Mesothelial cell of epicardium (in vitro differentiated cells): ENCODE data around the gene BRI3. TPM values are rescaled to one million over a fixed set of nuclear protein-coding genes. Genes with fewer than 3 reads are reported as not detected.

Experiments
- DNase-seq, 2 experiments: peaks; one replicate each; pipeline ENCODE4 v3.0.0; 2021; ENCODE audit warnings: low spot score in 2 of 2; ENCODE audit not compliant: unreplicated experiment in 2 of 2
- H3K27ac Mint-ChIP-seq: 2 replicates; pipeline ENCODE4 v1.8.0; 2021; ENCODE audit warnings: mixed read lengths
- H3K27me3 Mint-ChIP-seq: 2 replicates; pipeline ENCODE4 v1.8.0; 2021; ENCODE audit warnings: low read depth, mixed read lengths
- H3K36me3 Mint-ChIP-seq: 2 replicates; pipeline ENCODE4 v1.8.0; 2021; ENCODE audit warnings: mixed read lengths
- H3K4me1 Mint-ChIP-seq: 2 replicates; pipeline ENCODE4 v1.8.0; 2021; ENCODE audit warnings: mixed read lengths
- H3K4me3 Mint-ChIP-seq: 2 replicates; pipeline ENCODE4 v1.8.0; 2021; ENCODE audit warnings: mild to moderate bottlenecking, moderate library complexity, mixed read lengths
- H3K9me3 Mint-ChIP-seq: 2 replicates; pipeline ENCODE4 v1.8.0; 2021; ENCODE audit warnings: mixed read lengths
- total RNA-seq: library from RNA; stranded (reverse); gene quantifications from 3 replicates; pipeline ENCODE4 v1.2.1, GENCODE V29; 2021
- TF ChIP-seq, protein P1 (sequence below): fragments of 200-600 bp; sonication (generic); IDR thresholded peaks from one replicate; pipeline ENCODE4 v1.5.0; 2021; ENCODE audit warnings: antibody characterized with exemption; ENCODE audit not compliant: unreplicated experiment

BRI3 gene
- total RNA-seq, 1 donor from 2014 or later = 113 TPM

DNA sequence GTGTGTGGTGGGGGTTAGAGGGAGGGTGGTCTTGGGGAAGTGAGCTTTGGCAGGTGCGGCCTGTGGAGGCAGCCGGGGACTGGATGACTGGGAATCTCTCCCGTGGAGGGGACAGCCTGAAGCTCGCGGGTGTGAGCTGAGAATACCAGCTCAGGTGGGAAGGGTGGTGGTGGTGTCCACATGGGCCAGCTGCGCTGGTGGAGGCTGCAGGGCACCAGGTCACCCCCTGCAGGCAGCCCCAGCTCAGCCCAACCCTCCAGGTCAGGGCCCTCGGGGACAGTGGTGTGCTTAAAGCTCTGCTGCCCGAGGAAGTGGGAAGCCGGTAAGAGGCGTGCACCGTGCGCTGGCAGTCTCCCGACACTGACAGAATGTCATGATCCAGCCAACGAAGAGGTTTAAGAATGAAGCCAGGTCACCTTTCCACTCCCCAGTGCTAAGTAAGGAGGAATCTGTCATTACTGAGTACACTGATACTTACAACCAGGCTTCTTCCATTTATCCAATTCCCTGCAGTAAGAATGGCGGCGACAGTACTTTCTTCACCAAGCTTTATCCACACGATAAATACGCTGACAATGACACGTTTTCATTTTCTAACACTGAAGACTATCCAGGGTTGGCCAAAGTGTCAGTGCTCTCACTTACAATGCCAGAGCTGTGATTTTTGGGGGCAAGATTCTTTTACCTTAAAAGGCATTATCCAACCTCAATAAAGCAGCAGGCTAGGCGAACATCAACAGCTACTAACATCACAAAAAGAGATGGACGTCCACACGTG lies 20.4 kb downstream of the BRI3 start:
- H3K27me3 Mint-ChIP-seq = no peaks in the 10 kb centered on the region
- H3K27ac Mint-ChIP-seq = no peak overlapping the region

GRCh38 chr7:98303176-98303865 lies 21.8 kb downstream of the BRI3 start:
- Mint-ChIP-seq H3K36me3 (peaks cover 26% of the 10 kb centered on the region), H3K4me3 (no peak overlapping the region), H3K27ac (peak overlapping the region; percentile 11), H3K9me3 (no peaks in the 10 kb centered on the region), H3K27me3 (no peaks in the 10 kb centered on the region), H3K4me1 (peaks cover 16% of the 10 kb centered on the region)
- TF ChIP-seq, protein P1, sequence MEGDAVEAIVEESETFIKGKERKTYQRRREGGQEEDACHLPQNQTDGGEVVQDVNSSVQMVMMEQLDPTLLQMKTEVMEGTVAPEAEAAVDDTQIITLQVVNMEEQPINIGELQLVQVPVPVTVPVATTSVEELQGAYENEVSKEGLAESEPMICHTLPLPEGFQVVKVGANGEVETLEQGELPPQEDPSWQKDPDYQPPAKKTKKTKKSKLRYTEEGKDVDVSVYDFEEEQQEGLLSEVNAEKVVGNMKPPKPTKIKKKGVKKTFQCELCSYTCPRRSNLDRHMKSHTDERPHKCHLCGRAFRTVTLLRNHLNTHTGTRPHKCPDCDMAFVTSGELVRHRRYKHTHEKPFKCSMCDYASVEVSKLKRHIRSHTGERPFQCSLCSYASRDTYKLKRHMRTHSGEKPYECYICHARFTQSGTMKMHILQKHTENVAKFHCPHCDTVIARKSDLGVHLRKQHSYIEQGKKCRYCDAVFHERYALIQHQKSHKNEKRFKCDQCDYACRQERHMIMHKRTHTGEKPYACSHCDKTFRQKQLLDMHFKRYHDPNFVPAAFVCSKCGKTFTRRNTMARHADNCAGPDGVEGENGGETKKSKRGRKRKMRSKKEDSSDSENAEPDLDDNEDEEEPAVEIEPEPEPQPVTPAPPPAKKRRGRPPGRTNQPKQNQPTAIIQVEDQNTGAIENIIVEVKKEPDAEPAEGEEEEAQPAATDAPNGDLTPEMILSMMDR = no peak
- no peak for DNase-seq

More for the DNA sequence above, 20.4 kb downstream of the BRI3 start:
- no peaks in the 10 kb centered on the region for H3K9me3 Mint-ChIP-seq
- DNase-seq = no peak
- TF ChIP-seq, protein P1 = no peak
- peaks cover 16% of the 10 kb centered on the region for H3K4me1 Mint-ChIP-seq
- H3K36me3 Mint-ChIP-seq = peaks cover 19% of the 10 kb centered on the region
- no peak overlapping the region for H3K4me3 Mint-ChIP-seq

- Mint-ChIP-seq H3K9me3 (no peaks in the 10 kb centered on the region), H3K27me3 (no peaks in the 10 kb centered on the region), H3K4me1 (peaks cover 16% of the 10 kb centered on the region), H3K36me3 (peaks cover 30% of the 10 kb centered on the region), H3K4me3 (no peak overlapping the region), H3K27ac (peak overlapping the region; percentile 11)
- no peak for DNase-seq
- TF ChIP-seq, protein P1 = no peak
Measured at GRCh38 chr7:98303906-98304305, 22.4 kb downstream of the BRI3 start.

DNA sequence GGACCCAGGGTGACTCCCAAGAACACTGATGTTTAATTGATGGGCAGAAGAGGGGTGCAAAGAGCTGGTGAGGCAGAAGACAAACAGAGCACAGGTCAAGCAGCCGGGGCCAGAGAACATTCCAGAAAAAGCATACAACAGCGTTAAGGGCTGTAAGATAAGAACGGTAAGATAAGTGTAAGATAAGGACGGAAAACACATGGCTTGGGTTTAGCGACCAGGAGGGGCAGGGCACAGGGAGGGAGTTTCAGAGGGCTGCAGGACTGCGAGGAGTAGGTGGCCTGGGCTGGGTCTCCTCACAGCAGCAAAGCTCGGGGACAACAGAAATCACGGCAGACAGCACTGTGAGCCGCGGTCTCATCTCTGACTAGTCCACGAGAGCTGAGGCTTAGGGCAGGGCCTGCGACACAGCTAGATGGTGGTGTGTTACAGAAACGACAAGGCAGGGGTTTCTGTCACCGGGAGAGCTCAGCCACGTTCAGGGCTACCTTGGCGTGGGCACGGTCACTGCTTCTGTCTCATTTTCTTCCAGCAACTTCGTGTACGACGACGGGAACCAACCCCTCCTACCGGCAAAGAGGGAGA lies 24.6 kb downstream of the BRI3 start:
- TF ChIP-seq, protein P1 = no peak
- Mint-ChIP-seq H3K36me3 (peaks cover 24% of the 10 kb centered on the region), H3K27me3 (no peaks in the 10 kb centered on the region), H3K4me3 (no peak overlapping the region), H3K4me1 (peaks cover 16% of the 10 kb centered on the region), H3K27ac (no peak overlapping the region), H3K9me3 (no peaks in the 10 kb centered on the region)
- DNase-seq = no peak

DNA sequence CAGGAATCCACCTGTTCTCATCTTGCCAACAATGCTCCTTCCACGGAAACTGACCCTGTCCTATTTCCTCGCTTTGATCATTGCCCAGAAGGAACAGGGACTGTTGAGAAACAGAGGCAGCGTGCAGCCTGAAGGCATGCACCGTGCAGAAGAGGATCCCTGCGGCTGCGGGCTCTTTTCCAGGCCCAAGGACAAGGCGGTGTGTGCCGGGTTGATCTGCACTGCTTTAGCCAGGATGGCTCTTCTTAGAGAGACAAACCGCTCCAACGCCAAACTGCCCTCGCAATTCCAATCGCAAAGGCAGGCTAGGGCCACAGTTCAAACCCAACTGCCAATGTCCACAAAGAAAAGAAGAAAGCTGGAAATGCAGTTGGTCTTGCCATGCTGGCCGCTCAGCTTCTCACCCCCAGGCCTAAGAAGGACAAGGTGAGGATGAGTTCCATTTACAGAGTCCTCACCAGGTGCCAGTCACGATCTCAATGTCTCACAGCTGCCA lies 26.5 kb downstream of the BRI3 start:
- Mint-ChIP-seq H3K9me3 (no peaks in the 10 kb centered on the region), H3K27ac (no peak overlapping the region), H3K4me1 (peaks cover 16% of the 10 kb centered on the region), H3K36me3 (peaks cover 26% of the 10 kb centered on the region), H3K4me3 (no peak overlapping the region), H3K27me3 (no peaks in the 10 kb centered on the region)
- TF ChIP-seq, protein P1 = no peak
- DNase-seq = no peak
